Upper lobe of left lung (tissue), 6 donors: ENCODE results near the gene MED13L. TPM values are rescaled to one million over a fixed set of nuclear protein-coding genes. Genes with fewer than 3 reads are reported as not detected.

Source experiments
- ATAC-seq, 2 donors: fragments of 200-7000 bp; cut with Tn5 transposase; one replicate each; pipeline ENCODE4 v1.9.1; 2022; ENCODE audit warnings: mild to moderate bottlenecking in 2 of 2, moderate library complexity in 2 of 2; ENCODE audit not compliant: low FRiP score in 2 of 2
- DNase-seq, 2 donors: peaks; one replicate each; pipeline ENCODE4 v3.0.0-alpha.2; 2019 to 2020
- H3K27ac ChIP-seq, 4 donors: fragments of 200-600 bp; sonication (generic); one replicate each; pipeline ENCODE4 v1.5.1; 2016 to 2019
- H3K27me3 ChIP-seq, 4 donors: fragments of 200-600 bp; sonication (generic); one replicate each; pipeline ENCODE4 v1.5.1; 2017 to 2019
- H3K36me3 ChIP-seq, 4 donors: fragments of 200-600 bp; sonication (generic); one replicate each; pipeline ENCODE4 v1.5.1; 2016 to 2019
- H3K4me1 ChIP-seq, 4 donors: fragments of 200-600 bp; sonication (generic); one replicate each; pipeline ENCODE4 v1.5.1; 2018 to 2019
- H3K4me3 ChIP-seq, 4 donors: fragments of 200-600 bp; sonication (generic); one replicate each; pipeline ENCODE4 v1.5.1; 2017 to 2019; ENCODE audit warnings: mild to moderate bottlenecking in 2 of 4, moderate library complexity in 1 of 4
- H3K9me3 ChIP-seq, 4 donors: fragments of 200-600 bp; sonication (generic); one replicate each; pipeline ENCODE4 v1.5.1; 2018 to 2019
- CTCF ChIP-seq, 6 experiments: fragments of 450-650 bp in 4 of 6; fragments of 200-600 bp in 2 of 6; sonication (generic) in 2 of 6; IDR thresholded peaks; one replicate each; pipeline ENCODE4 v1.5.1; 2016 to 2019; ENCODE audit warnings: antibody characterized with exemption in 6 of 6
- EP300 ChIP-seq, 4 donors: sonication (generic); formaldehyde crosslinking; IDR thresholded peaks; one replicate each; pipeline ENCODE4 v1.5.1; 2017; ENCODE audit warnings: antibody characterized with exemption in 4 of 4, control low read depth in 2 of 4
- POLR2A ChIP-seq, 4 donors: fragments of 450-650 bp; IDR thresholded peaks; one replicate each; pipeline ENCODE4 v1.5.1; 2016 to 2017; ENCODE audit warnings: antibody characterized with exemption in 4 of 4, mild to moderate bottlenecking in 2 of 4
- POLR2AphosphoS5 ChIP-seq, 2 donors: sonication (generic); formaldehyde crosslinking; IDR thresholded peaks; one replicate each; pipeline ENCODE4 v1.5.1; 2017; ENCODE audit warnings: antibody characterized with exemption in 2 of 2
- WGBS, 2 donors: methylation state at CpG; one replicate each; pipeline ENCODE4 v1.1.5; 2017 to 2018; 5-methylcytosine and 5-hydroxymethylcytosine counted together
- total RNA-seq, 6 donors: library from RNA; depleted of rRNA in 4 of 6; stranded (reverse); fragments of >200 nt in 4 of 6; gene quantifications; one replicate each; pipeline versions ENCODE4 v1.1.0 to v1.2.1, GENCODE V29; 2016 to 2021
- donor health status: DM: no; HTN: no; CAD: no; lungs with moderate emphysema.
- donor health status: DM: no; HTN: yes; CAD: no; lungs with severe emphysema.

MED13L gene
- total RNA-seq, 6 donors from 2014 or later, result 96.6 to 178 (median 124) TPM

DNA sequence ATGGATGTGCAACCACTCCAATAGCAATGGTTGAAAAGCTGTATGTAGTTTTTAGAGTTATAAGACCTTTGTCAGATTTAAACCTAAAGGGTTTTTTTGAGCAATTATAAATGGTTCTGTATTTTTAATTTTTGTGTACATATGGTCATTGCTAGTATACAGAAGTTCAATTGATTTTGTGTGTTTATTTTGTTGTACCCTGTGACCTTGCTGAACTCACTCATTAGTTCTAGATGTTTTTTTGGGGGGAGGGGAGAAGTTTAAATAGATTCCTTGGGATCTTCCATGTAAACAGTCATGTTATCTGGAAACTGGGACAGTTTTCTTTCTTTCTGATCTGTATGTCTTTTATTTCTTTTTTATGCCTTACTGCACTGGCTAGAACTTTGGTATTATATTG is 87.8 kb downstream of the MED13L start:
- DNase-seq (no peak), ATAC-seq (no peak)
- no peak for TF ChIP-seq EP300 (IDR thresholded peaks at IDR 0.05)
- TF ChIP-seq CTCF (IDR thresholded peaks at IDR 0.05), result no peak
- TF ChIP-seq POLR2AphosphoS5 (IDR thresholded peaks at IDR 0.05), result no peak
- no peak for TF ChIP-seq POLR2A (IDR thresholded peaks at IDR 0.05)
- no peak overlapping the region for H3K4me3 ChIP-seq
- no peaks in the 10 kb centered on the region for H3K36me3 ChIP-seq
- no peak overlapping the region for H3K27ac ChIP-seq
- H3K27me3 ChIP-seq, result no peaks in the 10 kb centered on the region
- peaks cover 33 to 62% (median 54%) of the 10 kb centered on the region in 4 donors for H3K4me1 ChIP-seq
- H3K9me3 ChIP-seq, result no peaks in the 10 kb centered on the region

GRCh38 chr12:116188581-116188980 is 88.9 kb downstream of the MED13L start:
- DNase-seq (no peak), ATAC-seq (no peak)
- Histone ChIP-seq H3K36me3 (no peaks in the 10 kb centered on the region), H3K9me3 (no peaks in the 10 kb centered on the region), H3K4me1 (peaks cover 40 to 72% (median 62%) of the 10 kb centered on the region in 4 donors), H3K4me3 (no peak overlapping the region), H3K27ac (no peak overlapping the region), H3K27me3 (no peaks in the 10 kb centered on the region)
- no peak for TF ChIP-seq POLR2AphosphoS5 (IDR thresholded peaks at IDR 0.05)
- no peak for TF ChIP-seq POLR2A (IDR thresholded peaks at IDR 0.05)
- WGBS, 2 donors, result 70 to 80% methylated on average over 3 of the region's 3 CpGs

DNA sequence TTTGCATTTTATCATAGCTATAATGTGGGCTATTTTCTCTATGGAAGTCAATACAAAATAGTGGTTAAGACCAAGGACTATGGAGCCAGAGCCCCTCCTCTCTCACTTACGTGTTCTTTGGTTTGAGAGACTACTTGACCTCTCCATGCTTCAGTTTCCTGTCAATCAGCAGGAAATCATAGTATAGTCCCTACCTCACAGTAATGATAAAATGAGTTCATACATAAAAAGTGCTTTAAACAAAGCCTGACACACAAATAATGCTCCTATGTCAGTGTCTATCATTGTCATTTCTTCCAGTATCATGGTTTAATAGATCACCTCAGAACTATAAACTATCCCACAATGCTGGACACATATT is 90.4 kb downstream of the MED13L start:
- ATAC-seq, result no peak
- TF ChIP-seq CTCF (IDR thresholded peaks at IDR 0.05) (no peak), EP300 (IDR thresholded peaks at IDR 0.05) (no peak), POLR2A (IDR thresholded peaks at IDR 0.05) (no peak)
- 9 to 32% methylated on average over 1 of the region's 1 CpG for WGBS, 2 donors
- peaks cover 46 to 73% (median 64%) of the 10 kb centered on the region in 4 donors for H3K4me1 ChIP-seq
- no peak for DNase-seq
- H3K27me3 ChIP-seq, result no peaks in the 10 kb centered on the region
- no peak overlapping the region for H3K4me3 ChIP-seq
- no peaks in the 10 kb centered on the region for H3K9me3 ChIP-seq
- H3K27ac ChIP-seq, result peak overlapping the region in 2 of 4 donors; percentile 16 to 48
- H3K36me3 ChIP-seq, result no peaks in the 10 kb centered on the region

GRCh38 chr12:116186482-116187150 is 90.9 kb downstream of the MED13L start:
- no peaks in the 10 kb centered on the region for H3K36me3 ChIP-seq
- H3K9me3 ChIP-seq, result no peaks in the 10 kb centered on the region
- ATAC-seq (no peak), DNase-seq (no peak)
- H3K27me3 ChIP-seq, result no peaks in the 10 kb centered on the region
- TF ChIP-seq CTCF (IDR thresholded peaks at IDR 0.05) (no peak), POLR2AphosphoS5 (IDR thresholded peaks at IDR 0.05) (no peak), EP300 (IDR thresholded peaks at IDR 0.05) (no peak), POLR2A (IDR thresholded peaks at IDR 0.05) (no peak)
- H3K4me1 ChIP-seq, result peaks cover 51 to 76% (median 69%) of the 10 kb centered on the region in 4 donors
- peak overlapping the region in 2 of 4 donors; percentile 16 to 48 for H3K27ac ChIP-seq
- H3K4me3 ChIP-seq, result no peak overlapping the region
- 44 to 56% methylated on average over 3 of the region's 3 CpGs for WGBS, 2 donors

DNA sequence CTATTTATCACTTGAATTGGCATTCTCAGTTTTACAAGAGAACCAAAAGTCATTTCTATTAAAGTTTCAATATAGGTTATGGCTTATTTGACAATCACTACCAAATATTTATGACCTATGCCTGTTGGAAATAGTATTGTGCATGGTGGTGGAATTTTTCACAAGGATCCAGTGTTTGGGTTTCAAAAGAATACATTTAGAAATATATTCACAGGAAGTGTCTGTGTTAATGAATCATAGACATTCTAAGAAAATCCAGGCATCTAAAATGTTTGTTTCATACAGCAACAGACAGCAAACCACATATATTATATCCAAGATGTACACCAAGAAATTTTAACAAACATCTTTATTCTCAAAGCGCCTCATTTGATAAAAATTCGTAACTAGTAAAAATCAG is 92.7 kb downstream of the MED13L start:
- no peak overlapping the region for H3K4me3 ChIP-seq
- no peak for TF ChIP-seq POLR2AphosphoS5 (IDR thresholded peaks at IDR 0.05)
- TF ChIP-seq EP300 (IDR thresholded peaks at IDR 0.05), result no peak
- no peak for TF ChIP-seq POLR2A (IDR thresholded peaks at IDR 0.05)
- H3K27ac ChIP-seq, result no peak overlapping the region
- no peaks in the 10 kb centered on the region for H3K36me3 ChIP-seq
- DNase-seq, result no peak
- no peak for ATAC-seq
- no peaks in the 10 kb centered on the region for H3K27me3 ChIP-seq
- WGBS, 2 donors, result 94 to 95% methylated on average over 2 of the region's 2 CpGs
- H3K9me3 ChIP-seq, result no peaks in the 10 kb centered on the region
- peaks cover 45 to 78% (median 70%) of the 10 kb centered on the region in 4 donors for H3K4me1 ChIP-seq

DNA sequence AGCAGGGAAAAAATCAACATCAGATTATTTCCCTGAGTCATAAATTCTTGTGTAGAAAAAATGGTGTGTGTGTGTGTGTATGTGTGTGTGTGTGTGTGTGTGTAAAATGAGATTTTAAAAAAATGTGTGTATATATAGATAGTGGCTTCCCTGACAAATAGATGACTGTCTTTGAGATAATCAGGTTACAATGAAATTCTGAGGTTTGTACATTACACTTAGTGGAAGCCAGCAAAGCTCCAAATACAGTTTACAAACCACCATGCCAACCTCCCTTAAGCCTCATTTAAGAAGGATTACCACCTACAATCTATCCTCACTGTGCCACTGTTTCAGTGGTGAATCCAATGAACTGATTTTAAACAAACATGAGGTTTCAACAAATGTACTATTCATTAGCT is 93.8 kb downstream of the MED13L start:
- Histone ChIP-seq H3K27me3 (no peaks in the 10 kb centered on the region), H3K4me3 (no peak overlapping the region), H3K9me3 (no peaks in the 10 kb centered on the region), H3K27ac (no peak overlapping the region), H3K36me3 (no peaks in the 10 kb centered on the region), H3K4me1 (peaks cover 44 to 77% (median 67%) of the 10 kb centered on the region in 4 donors)
- DNase-seq, result no peak
- no peak for ATAC-seq
- TF ChIP-seq POLR2A (IDR thresholded peaks at IDR 0.05), result no peak
- no peak for TF ChIP-seq CTCF (IDR thresholded peaks at IDR 0.05)
- TF ChIP-seq EP300 (IDR thresholded peaks at IDR 0.05), result no peak
- TF ChIP-seq POLR2AphosphoS5 (IDR thresholded peaks at IDR 0.05), result no peak
